GM12878 (cell line): Measurements from ENCODE around the gene SCGN.

ENCODE experiments used
- CBFB ChIP-seq: IDR thresholded peaks from 2 replicates; pipeline ENCODE4 v1.6.1; 2016; ENCODE audit warnings: antibody characterized with exemption, low read depth
- CTCF ChIP-seq, 3 experiments: IDR thresholded peaks in 2 of 3; conservative IDR thresholded peaks in 1 of 3; 2 replicates each; pipeline ENCODE4 v1.5.1; 2011; ENCODE audit warnings: low read depth in 3 of 3, low read length in 3 of 3, mild to moderate bottlenecking in 3 of 3, control low read depth in 2 of 3, moderate library complexity in 2 of 3, inconsistent platforms in 1 of 3, mixed read lengths in 1 of 3; ENCODE audit not compliant: control insufficient read depth in 2 of 3, insufficient read depth in 1 of 3; ENCODE audit errors: extremely low read depth in 1 of 3
- EP300 ChIP-seq, 2 experiments: fragments of 150-350 bp in 1 of 2; IDR thresholded peaks; 2 replicates each; pipeline ENCODE4 v1.6.1; 2011 to 2012; ENCODE audit warnings: low read depth in 2 of 2, low read length in 2 of 2, borderline replicate concordance in 1 of 2, improper control_type of control experiment in 1 of 2, inconsistent platforms in 1 of 2; ENCODE audit not compliant: control insufficient read depth in 1 of 2
- HCFC1 ChIP-seq: fragments of 150-350 bp; IDR thresholded peaks from 2 replicates; pipeline ENCODE4 v1.6.1; 2014; ENCODE audit warnings: low read length
- MEF2B ChIP-seq: fragments of 450-650 bp; IDR thresholded peaks from 2 replicates; pipeline ENCODE4 v1.6.1; 2018; ENCODE audit warnings: mild to moderate bottlenecking, moderate library complexity; ENCODE audit not compliant: partially characterized antibody, poor library complexity, severe bottlenecking
- POLR2A ChIP-seq: IDR thresholded peaks from 2 replicates; pipeline ENCODE4 v1.6.1; 2011; ENCODE audit warnings: low read depth, mild to moderate bottlenecking, low read length
- RCOR1 ChIP-seq: conservative IDR thresholded peaks from 2 replicates; pipeline ENCODE4 v1.6.1; 2012; ENCODE audit warnings: low read depth, low read length, improper control_type of control experiment
- ZNF274 ChIP-seq: IDR thresholded peaks from one replicate; pipeline ENCODE4 v1.8.0; 2011; ENCODE audit not compliant: insufficient read length, insufficient read depth
- ZNF384 ChIP-seq: IDR thresholded peaks from 2 replicates; pipeline ENCODE4 v1.6.1; 2012; ENCODE audit warnings: low read depth, mild to moderate bottlenecking, low read length, improper control_type of control experiment, borderline replicate concordance

- TF ChIP-seq HCFC1 (no peak), RCOR1 (no peak), CTCF (IDR thresholded peaks at IDR 0.05 in 2 of 3, conservative IDR thresholded peaks at IDR 0.05 in 1 of 3; ENCODE audit: control insufficient read depth in 2 of 3, extremely low read depth in 1 of 3, insufficient read depth in 1 of 3, low read depth in 3 of 3, low read length in 3 of 3) (no peak), ZNF384 (no peak), POLR2A (no peak), EP300 (IDR thresholded peaks at IDR 0.05; ENCODE audit: borderline replicate concordance in 1 of 2, control insufficient read depth in 1 of 2, low read depth in 2 of 2, low read length in 2 of 2) (no peak), MEF2B (no peak), CBFB (no peak), ZNF274 (no peak)
Measured at GRCh38 chr6:25698631-25699030, 46.6 kb downstream of the SCGN start.
